ENCODE results near the gene PPT1. TPM values are rescaled to one million over a fixed set of nuclear protein-coding genes. Genes with fewer than 3 reads are reported as not detected.
"Not testable (repeated sequence)": the region's sequence is repeated elsewhere in the genome, so short reads cannot be mapped to it uniquely, and the experiment has no call there.

PPT1 gene
- total RNA-seq, 2 donors from 2014 or later: 68.5 to 89.8 TPM

GRCh38 chr1:40038697-40039096, 58.4 kb downstream of the PPT1 start:
- Histone ChIP-seq H3K4me3 (no peak overlapping the region), H3K9me3 (no peaks in the 10 kb centered on the region), H3K4me1 (ENCODE audit: control insufficient read depth in 1 of 2, low read depth in 2 of 2) (peaks cover 35 to 71% of the 10 kb centered on the region in 2 donors), H3K27me3 (replicated peaks; ENCODE audit: insufficient read depth) (no peaks in the 10 kb centered on the region), H3K36me3 (no peaks in the 10 kb centered on the region), H3K27ac (peak overlapping the region; percentile 98 to 100)
- ATAC-seq (ENCODE audit: insufficient number of reproducible peaks, low FRiP score, low read depth): no peak
- TF ChIP-seq, protein P1, sequence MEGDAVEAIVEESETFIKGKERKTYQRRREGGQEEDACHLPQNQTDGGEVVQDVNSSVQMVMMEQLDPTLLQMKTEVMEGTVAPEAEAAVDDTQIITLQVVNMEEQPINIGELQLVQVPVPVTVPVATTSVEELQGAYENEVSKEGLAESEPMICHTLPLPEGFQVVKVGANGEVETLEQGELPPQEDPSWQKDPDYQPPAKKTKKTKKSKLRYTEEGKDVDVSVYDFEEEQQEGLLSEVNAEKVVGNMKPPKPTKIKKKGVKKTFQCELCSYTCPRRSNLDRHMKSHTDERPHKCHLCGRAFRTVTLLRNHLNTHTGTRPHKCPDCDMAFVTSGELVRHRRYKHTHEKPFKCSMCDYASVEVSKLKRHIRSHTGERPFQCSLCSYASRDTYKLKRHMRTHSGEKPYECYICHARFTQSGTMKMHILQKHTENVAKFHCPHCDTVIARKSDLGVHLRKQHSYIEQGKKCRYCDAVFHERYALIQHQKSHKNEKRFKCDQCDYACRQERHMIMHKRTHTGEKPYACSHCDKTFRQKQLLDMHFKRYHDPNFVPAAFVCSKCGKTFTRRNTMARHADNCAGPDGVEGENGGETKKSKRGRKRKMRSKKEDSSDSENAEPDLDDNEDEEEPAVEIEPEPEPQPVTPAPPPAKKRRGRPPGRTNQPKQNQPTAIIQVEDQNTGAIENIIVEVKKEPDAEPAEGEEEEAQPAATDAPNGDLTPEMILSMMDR (IDR thresholded peaks at IDR 0.05): no peak
- DNase-seq (ENCODE audit: low spot score): no peak

DNA sequence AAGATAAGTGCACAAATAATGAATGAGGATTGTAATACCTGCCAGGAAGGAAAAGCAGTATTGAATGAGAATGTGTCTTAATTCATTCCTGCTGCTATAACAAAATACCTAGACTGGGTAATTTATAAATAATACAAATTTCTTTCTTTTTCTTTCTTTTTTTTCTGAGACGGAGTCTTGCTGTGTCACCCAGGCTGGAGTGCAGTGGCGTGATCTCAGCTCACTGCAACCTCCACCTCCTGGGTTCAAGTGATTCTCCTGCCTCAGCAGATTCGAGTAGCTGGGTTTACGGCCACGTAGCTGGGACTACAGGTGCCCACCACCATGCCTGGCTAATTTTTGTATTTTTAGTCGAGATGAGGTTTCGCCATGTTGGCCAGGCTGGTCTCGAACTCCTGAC, 59.8 kb downstream of the PPT1 start:
- Histone ChIP-seq H3K4me1 (ENCODE audit: control insufficient read depth in 1 of 2, low read depth in 2 of 2) (peaks cover 25 to 62% of the 10 kb centered on the region in 2 donors), H3K27ac (peak overlapping the region; percentile 81 to 98)
- ATAC-seq (ENCODE audit: insufficient number of reproducible peaks, low FRiP score, low read depth): not testable (repeated sequence)

DNA sequence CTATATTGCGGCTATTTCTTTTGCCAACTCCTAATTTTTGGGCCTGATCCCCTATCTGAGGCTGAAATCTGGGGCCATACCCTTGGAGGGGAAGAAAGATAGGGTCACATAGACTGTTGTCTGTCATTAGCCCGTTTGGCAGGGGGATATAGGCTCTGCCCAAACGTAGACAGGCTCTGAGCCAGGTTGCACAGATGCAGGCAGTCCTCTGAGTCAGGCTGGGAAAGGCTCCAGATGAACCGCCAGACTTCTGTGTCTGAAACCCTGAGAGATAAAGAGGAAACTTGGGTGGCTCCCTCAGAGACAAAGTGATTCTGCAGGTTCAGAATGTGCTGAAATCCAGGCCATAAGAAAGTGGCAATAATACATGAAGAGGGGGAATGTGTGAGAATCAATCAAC, 60.5 kb downstream of the PPT1 start:
- ATAC-seq (ENCODE audit: insufficient number of reproducible peaks, low FRiP score, low read depth) (no peak), DNase-seq (ENCODE audit: low spot score) (peak; percentile 22)
- TF ChIP-seq, protein P1 (IDR thresholded peaks at IDR 0.05): no peak
- no peaks in the 10 kb centered on the region for H3K9me3 ChIP-seq
- peaks cover 23 to 57% of the 10 kb centered on the region in 2 donors for H3K4me1 ChIP-seq (ENCODE audit: control insufficient read depth in 1 of 2, low read depth in 2 of 2)
- peak overlapping the region; percentile 72 to 81 for H3K27ac ChIP-seq
- no peaks in the 10 kb centered on the region for H3K36me3 ChIP-seq
- H3K4me3 ChIP-seq: no peak overlapping the region
- H3K27me3 ChIP-seq (replicated peaks; ENCODE audit: insufficient read depth): no peaks in the 10 kb centered on the region

More for the DNA sequence above, 59.8 kb downstream of the PPT1 start:
- H3K36me3 ChIP-seq; H3K9me3 ChIP-seq; H3K4me3 ChIP-seq; DNase-seq (ENCODE audit: low spot score); H3K27me3 ChIP-seq (replicated peaks; ENCODE audit: insufficient read depth): not testable (repeated sequence)

GRCh38 chr1:40034869-40035268, 62.2 kb downstream of the PPT1 start:
- Histone ChIP-seq H3K27me3 (replicated peaks; ENCODE audit: insufficient read depth) (no peaks in the 10 kb centered on the region), H3K27ac (no peak overlapping the region), H3K9me3 (no peaks in the 10 kb centered on the region), H3K4me3 (no peak overlapping the region), H3K4me1 (ENCODE audit: control insufficient read depth in 1 of 2, low read depth in 2 of 2) (peaks cover 23 to 55% of the 10 kb centered on the region in 2 donors), H3K36me3 (no peaks in the 10 kb centered on the region)
- TF ChIP-seq, protein P1 (IDR thresholded peaks at IDR 0.05): no peak
- no peak for ATAC-seq (ENCODE audit: insufficient number of reproducible peaks, low FRiP score, low read depth)
- no peak for DNase-seq (ENCODE audit: low spot score)

DNA sequence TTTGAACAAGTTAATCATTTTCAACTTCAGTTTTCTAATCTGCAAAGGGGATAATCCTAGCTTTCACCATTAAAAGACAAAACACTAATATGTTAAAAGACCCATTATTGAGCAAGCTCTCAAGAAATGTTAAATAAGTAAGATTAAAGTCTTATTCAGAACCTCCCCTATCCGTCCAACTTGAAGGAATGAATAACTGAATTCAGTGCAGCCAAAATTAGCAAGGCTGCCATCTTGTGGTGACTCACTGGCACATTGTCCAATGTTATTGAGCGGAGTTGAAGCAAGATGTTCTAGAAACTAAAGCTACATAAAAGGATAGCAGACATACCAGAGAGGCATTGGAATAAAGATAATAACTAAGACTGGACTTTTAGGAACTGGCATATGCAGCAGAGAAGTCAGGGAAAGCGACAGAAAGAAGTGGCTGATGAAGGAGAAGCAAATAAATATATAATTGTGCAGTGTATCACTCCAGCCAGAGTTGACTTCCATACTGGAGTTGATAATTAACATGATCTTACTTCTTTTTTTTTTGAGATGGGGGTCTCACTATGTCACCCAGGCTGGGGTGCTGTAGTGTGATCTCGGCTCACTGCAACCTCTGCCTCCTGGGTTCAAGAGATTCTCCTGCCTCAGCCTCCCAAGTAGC, 64.7 kb downstream of the PPT1 start:
- TF ChIP-seq, protein P1 (IDR thresholded peaks at IDR 0.05): peak; percentile 37

More for the DNA sequence above, 64.7 kb downstream of the PPT1 start:
- no peak overlapping the region for H3K27ac ChIP-seq
- no peak for DNase-seq (ENCODE audit: low spot score)
- no peak overlapping the region for H3K4me3 ChIP-seq
- no peaks in the 10 kb centered on the region for H3K36me3 ChIP-seq
- no peaks in the 10 kb centered on the region for H3K9me3 ChIP-seq
- ATAC-seq (ENCODE audit: insufficient number of reproducible peaks, low FRiP score, low read depth): no peak
- no peaks in the 10 kb centered on the region for H3K27me3 ChIP-seq (replicated peaks; ENCODE audit: insufficient read depth)
- H3K4me1 ChIP-seq (ENCODE audit: control insufficient read depth in 1 of 2, low read depth in 2 of 2): peaks cover 17 to 31% of the 10 kb centered on the region in 2 donors

All from thoracic aorta (tissue), 2 donors.